Fibroblast of mammary gland (primary cell): ENCODE results near the gene LPIN1.

Experiments
- DNase-seq: peaks from one replicate; pipeline ENCODE4 v3.0.0-alpha.2; 2010; ENCODE audit warnings: low read depth
- H3K4me3 ChIP-seq: 2 replicates; pipeline ENCODE4 v1.5.1; 2011; ENCODE audit warnings: low read depth, mild to moderate bottlenecking, low read length, moderate library complexity; ENCODE audit not compliant: control insufficient read depth
- TF ChIP-seq, protein P1 (sequence below): conservative IDR thresholded peaks from 2 replicates; pipeline ENCODE4 v1.5.1; 2011; ENCODE audit warnings: low read depth, low read length, inconsistent platforms; ENCODE audit not compliant: control insufficient read depth, insufficient read depth

LPIN1 gene

DNA sequence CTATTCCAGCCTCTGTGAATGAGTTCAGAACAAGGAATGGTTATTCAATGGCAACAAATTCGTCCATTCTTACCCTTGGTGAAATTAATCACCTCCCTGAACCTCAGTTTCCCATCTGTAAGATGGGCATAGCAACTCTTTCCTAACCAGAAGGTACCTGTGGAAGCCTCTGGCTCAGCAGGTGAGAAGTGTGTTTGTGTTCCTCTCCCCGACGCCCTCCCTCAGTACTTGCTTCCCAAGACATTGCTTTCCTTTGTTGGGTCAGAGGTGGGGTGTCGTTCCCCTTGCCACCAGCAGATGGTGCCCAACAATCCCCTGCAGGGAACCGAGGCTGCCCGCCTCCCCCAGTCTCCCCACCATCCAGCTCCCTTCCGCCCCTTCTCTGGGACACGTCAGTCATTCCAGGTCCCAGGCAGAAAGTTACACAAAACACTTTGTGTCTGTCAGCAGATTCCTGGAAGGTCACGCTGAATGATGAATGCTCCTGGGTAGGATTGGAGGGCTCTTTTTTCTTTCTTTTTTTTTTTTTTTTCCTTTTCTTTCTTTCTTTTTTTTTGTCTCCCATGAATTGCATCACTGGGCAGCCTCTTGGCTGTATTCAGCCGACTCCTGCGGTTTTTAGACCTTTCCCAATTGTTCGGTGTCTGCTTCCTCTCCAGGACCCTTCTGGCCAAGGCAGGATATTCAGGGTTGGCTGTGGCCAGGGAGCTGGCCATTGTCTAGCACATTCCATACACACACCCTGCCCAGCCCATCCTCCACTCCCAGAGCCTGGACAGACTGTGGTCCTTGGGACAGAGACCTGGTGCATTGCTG is 117.3 kb downstream of the LPIN1 start:
- DNase-seq, result peak; percentile 92
- TF ChIP-seq, protein P1, sequence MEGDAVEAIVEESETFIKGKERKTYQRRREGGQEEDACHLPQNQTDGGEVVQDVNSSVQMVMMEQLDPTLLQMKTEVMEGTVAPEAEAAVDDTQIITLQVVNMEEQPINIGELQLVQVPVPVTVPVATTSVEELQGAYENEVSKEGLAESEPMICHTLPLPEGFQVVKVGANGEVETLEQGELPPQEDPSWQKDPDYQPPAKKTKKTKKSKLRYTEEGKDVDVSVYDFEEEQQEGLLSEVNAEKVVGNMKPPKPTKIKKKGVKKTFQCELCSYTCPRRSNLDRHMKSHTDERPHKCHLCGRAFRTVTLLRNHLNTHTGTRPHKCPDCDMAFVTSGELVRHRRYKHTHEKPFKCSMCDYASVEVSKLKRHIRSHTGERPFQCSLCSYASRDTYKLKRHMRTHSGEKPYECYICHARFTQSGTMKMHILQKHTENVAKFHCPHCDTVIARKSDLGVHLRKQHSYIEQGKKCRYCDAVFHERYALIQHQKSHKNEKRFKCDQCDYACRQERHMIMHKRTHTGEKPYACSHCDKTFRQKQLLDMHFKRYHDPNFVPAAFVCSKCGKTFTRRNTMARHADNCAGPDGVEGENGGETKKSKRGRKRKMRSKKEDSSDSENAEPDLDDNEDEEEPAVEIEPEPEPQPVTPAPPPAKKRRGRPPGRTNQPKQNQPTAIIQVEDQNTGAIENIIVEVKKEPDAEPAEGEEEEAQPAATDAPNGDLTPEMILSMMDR, result peak; percentile 98
- H3K4me3 ChIP-seq, result no peak overlapping the region

DNA sequence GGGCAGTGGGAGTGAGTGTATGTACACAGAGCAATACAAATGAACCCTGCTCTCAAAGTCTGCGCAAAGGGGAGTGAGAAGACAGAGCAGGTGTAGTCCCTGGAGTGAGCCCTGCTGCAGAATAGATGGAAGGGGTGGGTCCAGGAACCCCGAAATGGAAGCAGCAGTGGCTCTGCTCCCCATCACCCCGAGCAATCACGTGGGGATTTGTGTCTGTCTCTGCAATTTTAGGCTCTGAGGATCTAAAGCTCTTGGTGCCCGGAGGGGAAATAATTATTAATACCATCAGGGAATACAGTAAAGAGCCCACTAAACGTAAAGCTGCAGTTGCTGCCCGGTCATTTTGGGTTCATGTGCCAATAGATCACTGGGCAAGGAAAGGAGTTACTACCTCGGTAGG is 118.3 kb downstream of the LPIN1 start:
- H3K4me3 ChIP-seq, result no peak overlapping the region
- TF ChIP-seq, protein P1, result no peak
- DNase-seq, result no peak

DNA sequence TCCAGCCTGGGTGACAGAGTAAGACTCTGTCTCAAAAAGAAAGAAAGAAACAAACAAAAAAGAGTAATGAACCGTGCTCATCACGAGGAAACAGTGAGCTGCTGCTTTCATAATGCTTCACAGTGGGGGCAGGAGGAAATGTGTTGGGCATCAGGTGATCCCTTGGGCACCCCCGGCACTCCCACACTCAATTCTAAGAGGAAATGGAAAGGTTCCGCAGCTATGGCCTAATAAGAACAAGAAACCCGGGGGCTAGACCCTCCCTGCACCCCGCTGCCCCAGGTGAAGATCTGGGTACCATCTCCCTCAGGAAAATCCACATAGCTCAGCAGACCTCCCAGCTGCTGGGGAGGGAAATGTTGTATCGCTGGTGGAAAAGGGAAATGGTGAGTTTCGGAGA is 118.9 kb downstream of the LPIN1 start:
- TF ChIP-seq, protein P1, result no peak
- H3K4me3 ChIP-seq, result no peak overlapping the region
- no peak for DNase-seq

DNA sequence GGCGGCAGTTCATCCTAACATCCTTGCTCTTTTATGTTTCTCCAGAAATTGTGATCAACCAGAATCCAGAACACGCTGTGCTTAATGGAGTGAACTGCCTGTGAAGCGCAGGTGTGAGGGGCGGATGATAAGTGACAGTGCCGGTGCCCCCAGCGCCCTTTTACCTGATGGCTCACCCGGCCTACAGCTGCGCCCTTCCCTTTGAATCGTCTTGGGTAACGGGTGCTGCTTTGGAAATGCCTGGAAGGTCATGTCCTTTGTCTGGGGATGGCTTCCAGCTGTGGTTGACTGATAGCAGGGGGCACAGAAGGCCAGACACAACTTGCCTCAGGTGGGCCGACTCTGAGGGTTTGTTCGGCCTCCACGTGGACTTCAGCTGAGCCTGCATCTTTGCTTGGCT is 119.4 kb downstream of the LPIN1 start:
- no peak overlapping the region for H3K4me3 ChIP-seq
- DNase-seq, result no peak
- TF ChIP-seq, protein P1, result no peak

DNA sequence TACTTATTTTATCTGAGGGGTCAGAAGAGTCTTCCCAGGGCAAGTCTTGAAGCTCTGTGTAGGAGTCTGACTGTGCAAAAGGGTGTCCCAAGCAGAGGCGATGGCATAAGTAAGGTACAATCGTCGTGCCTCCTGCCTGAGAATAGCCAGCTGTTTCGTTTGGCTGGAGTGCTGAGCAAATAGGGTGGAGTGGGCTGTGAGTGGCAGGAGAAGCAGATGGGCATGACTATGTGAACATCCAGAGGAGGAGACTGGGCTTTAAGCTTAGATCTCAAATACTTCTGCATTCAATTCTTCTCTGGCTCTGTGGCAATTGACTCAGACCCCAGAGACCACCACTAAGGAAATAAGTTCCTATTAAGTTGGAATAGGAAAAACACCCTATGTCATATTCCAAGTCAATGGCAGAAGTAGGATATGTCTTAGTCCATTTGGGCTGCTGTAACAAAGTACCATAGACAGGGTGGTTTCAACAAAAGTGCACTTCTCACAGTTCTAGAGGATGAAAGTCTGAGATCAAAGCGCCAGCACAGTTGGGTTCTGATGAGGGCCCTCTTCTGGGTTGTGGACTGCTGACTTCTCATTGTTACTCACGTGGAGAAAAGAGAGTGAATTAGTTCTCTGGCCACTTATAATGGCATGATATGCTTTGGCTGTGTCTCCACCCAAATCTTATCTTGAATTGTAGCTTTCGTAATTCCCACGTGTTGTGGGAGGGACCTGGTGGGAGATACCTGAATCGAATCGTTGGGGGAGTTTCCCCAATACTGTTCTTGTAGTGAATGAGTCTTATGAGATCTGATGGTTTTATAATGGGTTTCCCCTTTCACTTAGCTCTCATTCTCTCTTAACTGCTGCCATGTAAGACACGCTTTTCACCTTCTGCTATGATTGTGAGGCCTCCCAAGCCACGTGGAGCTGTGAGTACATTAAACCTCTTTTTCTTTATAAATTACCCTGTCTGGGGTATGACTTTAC is 120.2 kb downstream of the LPIN1 start:
- H3K4me3 ChIP-seq, result no peak overlapping the region
- DNase-seq, result no peak
- TF ChIP-seq, protein P1, result no peak

DNA sequence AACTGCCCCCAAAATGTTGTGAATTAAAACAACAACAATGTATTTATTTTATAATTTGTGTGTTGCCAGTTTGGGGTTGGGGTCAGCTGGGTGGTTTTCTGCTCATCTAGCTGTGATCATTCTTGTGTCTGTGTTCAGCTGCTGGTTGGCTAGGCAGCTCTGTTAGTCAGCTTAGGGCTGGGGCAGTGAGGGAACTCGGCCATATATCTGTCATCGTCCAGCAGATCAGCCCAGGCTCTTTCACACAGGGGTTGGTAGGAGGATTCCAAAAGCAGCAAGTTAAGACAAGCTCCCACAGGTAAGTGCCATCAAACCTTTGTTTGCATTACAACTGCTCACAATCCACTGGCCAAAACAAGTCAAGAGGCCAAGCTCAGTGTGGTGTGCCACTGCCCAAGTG is 121.5 kb downstream of the LPIN1 start:
- no peak overlapping the region for H3K4me3 ChIP-seq
- TF ChIP-seq, protein P1, result no peak
- DNase-seq, result no peak
